SJSA1 (cell line): ENCODE data around the gene PRKCE. TPM values are rescaled to one million over a fixed set of nuclear protein-coding genes. Genes with fewer than 3 reads are reported as not detected.

Source experiments
- DNase-seq, 2 experiments: peaks; one replicate each; pipeline ENCODE4 v3.0.0-alpha.2; 2015 to 2020; ENCODE audit warnings: low spot score in 2 of 2, low read depth in 1 of 2
- H3K27ac ChIP-seq: fragments of 250-450 bp; sonication (Bioruptor Pico); 2 replicates; pipeline ENCODE4 v1.5.1; 2020; ENCODE audit warnings: mild to moderate bottlenecking, moderate library complexity
- H3K27me3 ChIP-seq: fragments of 250-450 bp; sonication (Bioruptor Pico); replicated peaks from 2 replicates; pipeline ENCODE4 v1.5.1; 2020; ENCODE audit warnings: mild to moderate bottlenecking, moderate library complexity
- H3K36me3 ChIP-seq: fragments of 250-450 bp; sonication (Bioruptor Pico); 2 replicates; pipeline ENCODE4 v1.5.1; 2020; ENCODE audit warnings: mild to moderate bottlenecking
- H3K4me1 ChIP-seq: fragments of 250-450 bp; sonication (Bioruptor Pico); replicated peaks from 2 replicates; pipeline ENCODE4 v1.6.1; 2021; ENCODE audit warnings: mild to moderate bottlenecking
- H3K4me3 ChIP-seq: fragments of 250-450 bp; sonication (Bioruptor Pico); 2 replicates; pipeline ENCODE4 v1.5.1; 2020; ENCODE audit warnings: mild to moderate bottlenecking
- H3K9me3 ChIP-seq: fragments of 250-450 bp; sonication (Bioruptor Pico); replicated peaks from 2 replicates; pipeline ENCODE4 v1.5.1; 2020; ENCODE audit warnings: mild to moderate bottlenecking
- total RNA-seq: library from RNA; depleted of rRNA; stranded (reverse); fragments of >200 nt; shearing (Covaris generic); gene quantifications from 2 replicates; pipeline ENCODE4 v1.2.3, GENCODE V29; 2014

The PRKCE gene
- total RNA-seq, 1 experiment from 2014 or later: 43.3 TPM

DNA sequence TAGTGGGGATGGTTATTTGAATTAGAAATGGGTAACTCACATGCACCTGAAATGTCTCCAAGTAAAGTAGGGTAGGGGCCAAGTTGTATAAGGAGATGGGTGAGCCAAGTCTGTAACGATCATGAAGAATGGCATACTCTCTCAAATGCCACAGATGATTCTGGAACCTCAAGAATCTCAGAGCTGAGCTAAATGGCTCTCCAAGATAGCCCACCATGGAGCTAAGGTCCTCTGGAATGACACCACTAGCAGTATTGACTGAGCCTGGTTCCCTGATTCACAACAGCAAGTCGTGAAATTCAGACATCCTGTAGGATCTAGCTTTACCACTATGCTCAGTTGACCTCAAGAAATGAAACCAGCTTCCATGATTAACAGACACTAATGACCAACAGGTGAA, 529.8 kb downstream of the PRKCE start:
- Histone ChIP-seq H3K27me3 (no peaks in the 10 kb centered on the region), H3K4me1 (peaks cover 16% of the 10 kb centered on the region), H3K4me3 (no peak overlapping the region), H3K27ac (no peak overlapping the region), H3K9me3 (no peaks in the 10 kb centered on the region; the same call in 1 of the 2 replicates), H3K36me3 (peaks cover 31% of the 10 kb centered on the region)
- DNase-seq: no peak

- H3K27me3 ChIP-seq: no peaks in the 10 kb centered on the region
- peaks cover 23% of the 10 kb centered on the region for H3K4me1 ChIP-seq
- H3K4me3 ChIP-seq: no peak overlapping the region
- no peak for DNase-seq
- H3K9me3 ChIP-seq: no peaks in the 10 kb centered on the region; the same call in 1 of the 2 replicates
- H3K36me3 ChIP-seq: peaks cover 31% of the 10 kb centered on the region
- H3K27ac ChIP-seq: no peak overlapping the region
Observed at GRCh38 chr2:46181789-46182530, 530.5 kb downstream of the PRKCE start.

DNA sequence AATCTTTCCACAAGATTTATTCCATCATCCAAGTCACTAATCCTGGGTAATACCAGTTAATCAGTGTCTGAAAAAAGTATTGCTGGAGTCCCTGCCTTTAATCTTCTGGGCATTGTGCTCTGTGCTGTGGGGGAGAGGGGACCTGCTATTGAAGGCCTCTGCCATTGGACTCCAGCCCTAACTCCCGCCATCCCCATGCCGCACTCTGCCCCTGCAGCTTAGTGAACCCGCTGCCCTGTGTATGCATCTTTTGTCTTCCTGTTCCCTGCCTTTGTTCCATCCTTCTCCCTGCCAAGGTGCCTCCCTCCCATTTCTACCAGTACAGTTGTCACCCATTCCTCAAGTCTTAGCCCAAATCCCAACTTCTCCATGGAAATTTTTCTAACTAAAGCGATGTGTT, 532.0 kb downstream of the PRKCE start:
- no peak overlapping the region for H3K27ac ChIP-seq
- no peak for DNase-seq
- H3K9me3 ChIP-seq: no peaks in the 10 kb centered on the region; the same call in 1 of the 2 replicates
- peaks cover 31% of the 10 kb centered on the region for H3K36me3 ChIP-seq
- H3K4me1 ChIP-seq: peaks cover 34% of the 10 kb centered on the region
- no peaks in the 10 kb centered on the region for H3K27me3 ChIP-seq
- no peak overlapping the region for H3K4me3 ChIP-seq

- Histone ChIP-seq H3K27me3 (no peaks in the 10 kb centered on the region), H3K36me3 (peaks cover 30% of the 10 kb centered on the region)
- no peak for DNase-seq
Observed at GRCh38 chr2:46184794-46185583, 533.5 kb downstream of the PRKCE start.

DNA sequence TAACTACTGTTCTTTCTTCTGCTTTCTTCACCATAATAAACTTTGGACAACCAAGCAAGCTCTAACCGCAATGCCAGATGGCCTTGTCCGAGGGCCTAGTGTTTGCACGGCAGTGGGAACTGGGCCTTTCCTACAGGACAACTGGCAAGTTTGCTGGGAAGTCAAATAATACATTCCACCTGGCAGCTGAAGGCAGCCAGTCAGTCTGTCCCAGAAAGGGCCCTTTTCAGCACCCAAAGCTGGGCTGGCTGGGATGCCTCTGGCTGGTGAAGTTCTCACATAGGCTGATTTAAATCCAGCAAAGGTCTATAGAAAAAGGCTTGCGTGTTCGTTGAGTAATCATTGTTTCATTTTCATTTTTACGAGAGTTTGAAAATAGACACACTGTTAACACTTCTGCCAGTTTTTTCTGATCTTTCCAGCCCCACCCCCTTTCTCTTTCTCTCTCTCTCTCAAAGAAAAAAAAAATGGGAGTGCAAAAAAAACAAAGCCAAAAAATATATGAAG, 535.7 kb downstream of the PRKCE start:
- Histone ChIP-seq H3K27me3 (no peaks in the 10 kb centered on the region), H3K4me3 (no peak overlapping the region), H3K27ac (peak overlapping the region; percentile 73), H3K9me3 (no peaks in the 10 kb centered on the region; the same call in 1 of the 2 replicates), H3K36me3 (peaks cover 24% of the 10 kb centered on the region), H3K4me1 (peaks cover 24% of the 10 kb centered on the region)
- DNase-seq: peak; percentile 62 to 78

More at GRCh38 chr2:46184794-46185583, 533.5 kb downstream of the PRKCE start:
- H3K4me1 ChIP-seq: peaks cover 24% of the 10 kb centered on the region
- H3K27ac ChIP-seq: no peak overlapping the region
- no peak overlapping the region for H3K4me3 ChIP-seq
- H3K9me3 ChIP-seq: no peaks in the 10 kb centered on the region; the same call in 1 of the 2 replicates

GRCh38 chr2:46188041-46188716, 536.7 kb downstream of the PRKCE start:
- no peaks in the 10 kb centered on the region; the same call in 1 of the 2 replicates for H3K9me3 ChIP-seq
- no peak overlapping the region for H3K27ac ChIP-seq
- peaks cover 24% of the 10 kb centered on the region for H3K4me1 ChIP-seq
- H3K4me3 ChIP-seq: no peak overlapping the region
- H3K36me3 ChIP-seq: peaks cover 24% of the 10 kb centered on the region
- no peaks in the 10 kb centered on the region for H3K27me3 ChIP-seq
- DNase-seq: peak in 1 of 2 experiments; percentile 27

DNA sequence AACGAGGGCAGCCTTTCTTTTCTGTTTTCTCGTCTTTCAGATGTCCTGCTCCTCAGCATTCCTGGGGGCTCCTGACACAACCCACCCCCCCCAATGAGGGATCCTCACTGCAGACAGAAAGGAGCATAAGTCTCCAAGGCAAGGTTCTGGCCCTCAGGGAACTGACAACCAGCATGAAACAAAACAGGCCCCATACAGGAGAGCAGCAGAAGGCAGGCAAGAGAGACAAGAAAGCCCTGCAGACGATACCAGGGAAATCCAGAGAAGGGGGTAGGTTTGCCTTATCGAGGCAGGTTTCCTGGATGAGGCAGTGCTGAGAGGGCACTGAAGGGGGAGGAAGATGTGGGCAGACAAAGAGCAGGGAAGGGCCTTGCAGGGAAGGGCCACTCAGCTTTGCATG, 541.9 kb downstream of the PRKCE start:
- H3K4me1 ChIP-seq: peaks cover under 1% of the 10 kb centered on the region
- no peaks in the 10 kb centered on the region for H3K36me3 ChIP-seq
- DNase-seq: peak in 1 of 2 experiments; percentile 22
- no peaks in the 10 kb centered on the region for H3K9me3 ChIP-seq
- H3K4me3 ChIP-seq: no peak overlapping the region
- no peaks in the 10 kb centered on the region for H3K27me3 ChIP-seq
- H3K27ac ChIP-seq: no peak overlapping the region

DNA sequence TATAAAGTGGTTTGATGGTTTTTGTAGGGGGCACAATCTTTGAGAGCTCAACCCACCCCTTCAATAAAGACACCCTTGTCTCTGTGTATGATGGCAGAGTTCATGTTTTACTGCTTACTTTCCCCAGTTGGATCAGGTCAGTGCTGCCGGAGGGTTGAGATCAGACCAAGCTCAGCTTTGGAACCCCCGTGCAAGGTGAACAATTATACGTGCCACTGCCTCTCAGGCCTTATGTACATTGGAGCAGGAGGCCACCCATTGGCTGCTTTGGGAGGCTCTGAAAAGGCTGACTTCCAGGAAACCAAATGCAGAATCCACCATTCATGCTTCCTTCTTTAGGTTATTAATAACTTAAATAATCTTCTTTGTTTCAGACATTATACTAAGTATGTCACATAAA, 542.4 kb downstream of the PRKCE start:
- H3K4me3 ChIP-seq: no peak overlapping the region
- no peaks in the 10 kb centered on the region for H3K36me3 ChIP-seq
- no peak overlapping the region for H3K27ac ChIP-seq
- no peaks in the 10 kb centered on the region for H3K9me3 ChIP-seq
- no peaks in the 10 kb centered on the region for H3K4me1 ChIP-seq
- DNase-seq: peak in 1 of 2 experiments; percentile 20
- no peaks in the 10 kb centered on the region for H3K27me3 ChIP-seq

DNA sequence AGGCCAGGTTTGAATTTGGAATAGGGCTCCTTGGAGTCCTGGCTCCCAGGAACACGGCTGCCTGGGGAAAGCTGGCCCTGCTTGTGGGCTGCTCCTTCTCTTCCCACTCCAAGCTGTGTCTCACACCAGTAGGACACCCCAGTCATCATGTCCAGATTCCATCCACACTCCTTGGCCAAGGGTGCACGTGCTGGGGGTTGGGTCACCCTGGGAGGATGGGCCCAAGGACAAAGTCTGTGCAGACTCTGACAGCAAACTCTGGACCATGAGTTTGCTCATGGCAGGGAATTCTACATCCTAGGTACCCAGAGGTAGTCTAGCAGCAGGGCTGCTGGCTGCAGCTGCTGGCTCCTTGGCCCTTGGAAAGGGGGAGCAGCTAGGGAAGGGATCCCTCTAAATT, 543.4 kb downstream of the PRKCE start:
- Histone ChIP-seq H3K4me1 (no peaks in the 10 kb centered on the region), H3K27me3 (no peaks in the 10 kb centered on the region), H3K9me3 (no peaks in the 10 kb centered on the region), H3K36me3 (no peaks in the 10 kb centered on the region), H3K27ac (no peak overlapping the region), H3K4me3 (no peak overlapping the region)
- DNase-seq: peak in 1 of 2 experiments; percentile 19

- Histone ChIP-seq H3K27me3 (no peaks in the 10 kb centered on the region), H3K27ac (no peak overlapping the region), H3K9me3 (no peaks in the 10 kb centered on the region), H3K4me1 (no peaks in the 10 kb centered on the region), H3K4me3 (no peak overlapping the region), H3K36me3 (no peaks in the 10 kb centered on the region)
- DNase-seq: peak in 1 of 2 experiments; percentile 23
Observed at GRCh38 chr2:46195819-46196218, 544.3 kb downstream of the PRKCE start.

DNA sequence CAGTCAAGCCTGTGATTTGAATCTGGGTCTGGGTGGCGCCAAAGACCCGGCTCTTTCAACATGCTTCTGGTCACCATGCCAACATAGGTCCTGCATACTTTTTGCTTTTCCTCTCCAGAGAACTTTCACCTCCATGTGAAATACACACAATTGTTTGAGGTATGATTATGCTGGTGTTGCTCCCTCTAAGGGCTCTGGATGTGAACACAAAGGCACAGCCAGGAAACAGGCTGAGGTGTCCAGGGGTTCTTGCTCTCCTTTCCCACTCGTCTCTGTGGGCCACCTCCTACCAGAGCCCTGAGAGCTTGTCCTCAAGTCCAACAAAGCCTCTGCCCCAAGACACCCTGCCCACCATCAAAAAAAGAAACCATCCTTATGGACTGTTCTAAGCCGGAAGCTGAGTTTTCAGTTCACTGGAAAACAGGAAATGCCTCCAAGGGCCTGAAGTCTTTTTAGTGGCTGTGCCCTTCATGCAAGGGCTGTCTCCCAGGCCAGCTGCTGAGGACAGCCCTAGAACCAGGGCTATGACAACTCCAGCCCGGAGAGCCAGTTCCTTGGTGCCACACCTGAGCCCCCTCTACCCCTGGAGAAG, 545.5 kb downstream of the PRKCE start:
- no peak overlapping the region for H3K4me3 ChIP-seq
- no peak for DNase-seq
- no peaks in the 10 kb centered on the region for H3K9me3 ChIP-seq
- no peaks in the 10 kb centered on the region for H3K36me3 ChIP-seq
- no peaks in the 10 kb centered on the region for H3K4me1 ChIP-seq
- no peaks in the 10 kb centered on the region for H3K27me3 ChIP-seq
- H3K27ac ChIP-seq: no peak overlapping the region

GRCh38 chr2:46197672-46198071, 546.2 kb downstream of the PRKCE start:
- DNase-seq: peak in 1 of 2 experiments; percentile 33
- Histone ChIP-seq H3K27ac (no peak overlapping the region), H3K27me3 (no peaks in the 10 kb centered on the region), H3K4me1 (no peaks in the 10 kb centered on the region), H3K36me3 (no peaks in the 10 kb centered on the region), H3K9me3 (no peaks in the 10 kb centered on the region), H3K4me3 (no peak overlapping the region)

DNA sequence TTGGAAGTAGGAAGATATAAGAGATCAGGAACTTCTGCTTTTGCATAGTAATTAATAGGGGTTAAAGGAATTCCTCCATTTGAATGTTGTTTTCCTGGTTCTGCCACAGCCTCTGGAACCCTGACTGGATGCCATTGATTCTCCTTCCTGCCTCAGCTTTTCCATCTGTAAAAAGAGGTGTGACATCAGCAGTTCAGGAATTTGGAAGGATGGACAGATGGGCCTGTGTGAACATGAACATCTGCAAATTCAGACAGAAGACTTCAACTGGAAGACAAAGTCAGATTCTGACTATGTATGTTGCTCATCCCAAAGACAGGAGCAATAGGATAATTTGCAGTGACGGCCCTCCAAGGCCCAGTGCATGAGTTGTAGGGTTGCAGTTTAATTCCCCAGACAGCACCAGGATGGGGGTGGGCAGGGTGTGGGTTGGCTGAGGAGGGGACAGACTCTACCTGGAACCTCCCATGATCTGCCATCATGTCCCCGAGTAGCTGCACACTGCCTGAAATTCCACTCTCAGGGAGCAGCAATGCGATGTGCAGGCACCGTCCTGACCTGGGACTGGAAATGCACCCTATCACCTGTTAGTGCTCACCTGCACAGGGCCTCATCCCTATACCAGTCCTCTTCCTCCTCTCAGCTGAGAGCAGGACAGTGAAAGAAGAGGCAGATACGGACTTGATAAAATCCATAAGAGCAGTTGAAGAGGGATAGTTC, 546.8 kb downstream of the PRKCE start:
- Histone ChIP-seq H3K27ac (no peak overlapping the region), H3K36me3 (no peaks in the 10 kb centered on the region), H3K27me3 (no peaks in the 10 kb centered on the region), H3K4me1 (no peaks in the 10 kb centered on the region), H3K4me3 (no peak overlapping the region), H3K9me3 (no peaks in the 10 kb centered on the region)
- peak in 1 of 2 experiments; percentile 28 for DNase-seq
